HG03457 (cell line): Measurements from ENCODE around the gene CTSA.
"Not testable (repeated sequence)": the region's sequence is repeated elsewhere in the genome, so short reads cannot be mapped to it uniquely, and the experiment has no call there.

Experiments used
- ATAC-seq: cut with Tn5 transposase; IDR thresholded peaks from one replicate; pipeline ENCODE4 v1.9.1; 2021; ENCODE audit warnings: moderate number of reproducible peaks; ENCODE audit not compliant: unreplicated experiment

Gene CTSA

DNA sequence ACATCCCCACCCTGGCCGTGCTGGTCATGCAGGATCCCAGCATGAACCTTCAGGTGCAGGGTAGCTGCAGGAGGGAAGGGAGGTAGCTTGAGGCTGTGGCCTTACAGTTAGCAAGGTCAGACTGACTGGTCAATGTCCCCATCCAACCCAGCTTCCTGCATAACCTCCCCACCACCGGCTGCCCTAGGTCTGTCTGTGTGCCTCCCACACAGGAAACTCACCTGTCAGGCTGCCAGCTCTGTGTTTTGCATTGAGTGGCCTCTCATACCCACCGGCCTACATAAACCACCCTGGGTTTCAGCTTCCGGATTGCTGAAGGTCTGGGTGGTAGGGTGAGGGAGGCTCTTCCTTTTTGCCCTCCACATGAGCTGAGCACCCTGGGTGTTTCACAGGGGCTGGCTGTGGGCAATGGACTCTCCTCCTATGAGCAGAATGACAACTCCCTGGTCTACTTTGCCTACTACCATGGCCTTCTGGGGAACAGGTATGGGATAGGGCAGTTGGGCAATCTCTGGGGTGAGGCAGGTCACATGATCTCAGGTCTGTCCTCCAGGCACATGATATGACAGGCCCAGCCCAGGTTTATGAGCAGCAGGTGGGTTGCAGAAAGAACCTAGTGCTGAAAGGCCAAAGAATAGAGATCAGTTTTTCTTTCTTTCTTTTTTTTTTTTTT is 1.8 kb downstream of the CTSA start:
- no peak for ATAC-seq

DNA sequence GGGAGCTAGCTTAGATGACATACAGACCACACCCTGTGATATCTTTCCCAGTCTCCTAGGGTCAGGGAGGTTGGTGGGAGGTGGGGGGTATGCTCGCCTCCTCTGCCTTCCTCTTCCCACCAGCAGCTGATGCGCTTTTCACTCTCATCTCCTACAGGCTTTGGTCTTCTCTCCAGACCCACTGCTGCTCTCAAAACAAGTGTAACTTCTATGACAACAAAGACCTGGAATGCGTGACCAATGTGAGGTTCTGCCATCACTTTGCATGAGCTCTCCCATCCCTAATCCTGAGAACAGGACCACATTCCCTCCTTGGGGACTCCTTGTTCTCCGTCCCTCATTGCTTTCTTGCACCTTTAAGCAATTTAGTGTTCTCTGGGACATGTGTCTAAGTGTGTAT is 2.7 kb downstream of the CTSA start:
- ATAC-seq: no peak

DNA sequence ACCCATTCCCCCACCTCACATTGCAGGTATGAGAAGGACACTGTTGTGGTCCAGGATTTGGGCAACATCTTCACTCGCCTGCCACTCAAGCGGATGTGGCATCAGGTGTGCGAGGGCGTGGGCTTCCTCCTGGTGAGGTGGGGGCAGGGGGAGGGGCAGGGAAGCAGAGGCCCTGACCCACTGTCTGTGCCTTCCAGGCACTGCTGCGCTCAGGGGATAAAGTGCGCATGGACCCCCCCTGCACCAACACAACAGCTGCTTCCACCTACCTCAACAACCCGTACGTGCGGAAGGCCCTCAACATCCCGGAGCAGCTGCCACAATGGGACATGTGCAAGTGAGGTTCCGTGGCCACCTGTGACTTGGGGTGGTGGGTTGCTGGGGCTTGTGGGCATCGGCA is 3.7 kb downstream of the CTSA start:
- ATAC-seq: no peak

- ATAC-seq: no peak
Measured at GRCh38 chr20:45896641-45897161, 5.6 kb downstream of the CTSA start.

- no peak for ATAC-seq
Measured at GRCh38 chr20:45897289-45897688, 6.2 kb downstream of the CTSA start.

DNA sequence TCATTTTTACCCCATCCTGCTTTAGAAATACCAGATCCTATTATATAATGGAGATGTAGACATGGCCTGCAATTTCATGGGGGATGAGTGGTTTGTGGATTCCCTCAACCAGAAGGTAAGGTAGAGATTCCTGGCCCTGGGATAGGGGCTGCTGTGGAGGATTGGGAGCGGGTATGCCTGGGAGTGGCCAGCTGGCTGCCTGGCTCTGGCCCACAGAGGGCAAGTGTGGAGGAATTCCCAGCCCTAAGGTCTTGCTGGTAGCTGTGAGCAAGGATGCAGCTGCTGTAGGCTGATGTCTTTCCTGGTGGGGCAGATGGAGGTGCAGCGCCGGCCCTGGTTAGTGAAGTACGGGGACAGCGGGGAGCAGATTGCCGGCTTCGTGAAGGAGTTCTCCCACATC is 6.6 kb downstream of the CTSA start:
- ATAC-seq: no peak

DNA sequence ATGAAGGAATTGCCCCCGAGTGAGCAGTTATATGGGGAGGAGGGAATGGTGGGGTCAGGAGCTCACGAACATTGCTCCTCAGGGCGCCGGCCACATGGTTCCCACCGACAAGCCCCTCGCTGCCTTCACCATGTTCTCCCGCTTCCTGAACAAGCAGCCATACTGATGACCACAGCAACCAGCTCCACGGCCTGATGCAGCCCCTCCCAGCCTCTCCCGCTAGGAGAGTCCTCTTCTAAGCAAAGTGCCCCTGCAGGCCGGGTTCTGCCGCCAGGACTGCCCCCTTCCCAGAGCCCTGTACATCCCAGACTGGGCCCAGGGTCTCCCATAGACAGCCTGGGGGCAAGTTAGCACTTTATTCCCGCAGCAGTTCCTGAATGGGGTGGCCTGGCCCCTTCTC is 7.2 kb downstream of the CTSA start:
- no peak for ATAC-seq

- no peak for ATAC-seq
Measured at GRCh38 chr20:45899046-45899835, 8.1 kb downstream of the CTSA start.

DNA sequence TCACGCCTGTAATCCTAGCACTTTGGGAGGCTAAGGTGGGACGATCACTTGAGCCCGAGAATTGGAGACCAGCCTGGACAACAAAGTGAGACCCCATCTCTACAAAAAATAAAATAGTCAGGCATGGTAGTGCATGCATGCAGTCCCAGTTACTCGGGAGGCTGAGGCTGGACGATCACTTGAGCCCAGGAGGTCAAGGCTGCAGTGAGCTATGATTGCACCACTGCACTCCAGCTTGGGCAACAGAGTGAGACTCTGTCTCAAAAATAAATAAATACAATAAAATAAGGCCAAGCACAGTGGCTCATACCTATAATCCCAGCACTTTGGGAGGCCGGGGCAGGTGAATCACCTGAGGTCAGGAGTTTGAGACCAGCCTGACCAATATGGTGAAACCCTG is 10.2 kb downstream of the CTSA start:
- ATAC-seq: not testable (repeated sequence)

DNA sequence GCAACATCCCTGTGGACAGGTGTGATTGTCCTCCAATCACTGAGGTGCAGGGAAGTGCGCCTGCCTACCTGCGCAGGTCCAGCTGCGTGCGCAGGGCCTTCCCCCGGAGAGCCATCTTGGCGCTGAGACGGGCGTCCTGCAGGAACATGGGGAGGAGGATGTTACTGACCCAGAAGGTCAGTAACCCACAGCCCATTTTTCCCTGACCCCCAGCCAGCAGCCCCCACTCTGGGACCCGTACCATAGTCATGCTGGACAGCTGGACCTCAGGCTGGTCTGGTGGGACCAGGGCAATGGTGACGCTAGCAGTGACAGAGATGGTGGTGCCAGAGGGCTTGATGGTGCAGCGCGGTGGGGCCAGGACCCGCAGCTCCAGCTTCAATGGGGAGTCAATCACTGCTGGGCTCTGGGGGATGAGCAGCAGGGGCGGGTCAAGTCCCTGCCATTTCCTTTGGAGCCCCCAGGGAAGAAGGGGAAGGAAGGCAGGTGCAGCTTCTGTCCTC is 11.1 kb downstream of the CTSA start:
- no peak for ATAC-seq

DNA sequence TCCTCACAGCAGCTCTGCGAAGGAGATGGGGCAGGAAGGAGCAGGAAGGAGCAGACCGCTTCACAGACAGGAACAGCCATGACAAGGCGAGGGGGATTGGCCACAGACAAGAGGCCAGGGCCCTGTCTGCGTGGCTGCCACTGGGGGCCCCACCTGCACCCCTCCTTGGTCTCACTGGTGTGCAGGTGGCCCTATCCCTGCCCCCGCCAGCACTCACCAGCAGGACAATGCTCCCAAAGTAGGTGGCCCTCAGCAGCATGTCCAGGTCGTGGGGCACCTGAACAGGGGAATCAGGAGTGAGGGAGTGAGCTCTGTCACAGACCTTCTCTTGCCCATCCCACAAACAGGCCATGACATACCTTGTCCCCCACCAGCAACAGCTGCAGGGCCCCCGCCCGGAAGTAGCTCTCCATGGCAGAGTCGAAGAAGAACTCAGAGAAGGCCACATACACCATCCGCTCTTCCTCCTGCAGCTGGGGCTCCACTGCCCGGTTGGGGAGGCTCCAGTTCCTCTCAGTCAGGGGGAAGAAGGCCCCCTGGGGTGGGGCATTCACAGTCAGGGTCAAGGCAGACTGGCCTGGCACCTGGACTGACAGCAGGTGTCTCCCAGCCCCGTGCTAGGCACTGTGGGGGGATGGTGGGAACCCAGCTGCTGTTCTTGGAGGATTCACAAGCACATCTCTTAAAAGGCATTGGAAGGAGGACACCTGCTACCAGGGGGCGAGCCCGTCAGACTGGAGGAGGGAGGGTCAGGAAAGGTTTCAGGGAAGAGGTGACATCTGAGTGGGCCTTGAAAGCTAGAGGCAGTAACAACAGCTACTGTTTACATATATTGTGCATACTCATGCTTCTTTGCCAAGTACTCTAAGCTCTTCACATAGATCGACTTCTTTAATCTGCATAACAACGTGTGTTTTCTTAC is 13.7 kb downstream of the CTSA start:
- ATAC-seq: no peak

- ATAC-seq: no peak
Measured at GRCh38 chr20:45905505-45906079, 14.5 kb downstream of the CTSA start.

DNA sequence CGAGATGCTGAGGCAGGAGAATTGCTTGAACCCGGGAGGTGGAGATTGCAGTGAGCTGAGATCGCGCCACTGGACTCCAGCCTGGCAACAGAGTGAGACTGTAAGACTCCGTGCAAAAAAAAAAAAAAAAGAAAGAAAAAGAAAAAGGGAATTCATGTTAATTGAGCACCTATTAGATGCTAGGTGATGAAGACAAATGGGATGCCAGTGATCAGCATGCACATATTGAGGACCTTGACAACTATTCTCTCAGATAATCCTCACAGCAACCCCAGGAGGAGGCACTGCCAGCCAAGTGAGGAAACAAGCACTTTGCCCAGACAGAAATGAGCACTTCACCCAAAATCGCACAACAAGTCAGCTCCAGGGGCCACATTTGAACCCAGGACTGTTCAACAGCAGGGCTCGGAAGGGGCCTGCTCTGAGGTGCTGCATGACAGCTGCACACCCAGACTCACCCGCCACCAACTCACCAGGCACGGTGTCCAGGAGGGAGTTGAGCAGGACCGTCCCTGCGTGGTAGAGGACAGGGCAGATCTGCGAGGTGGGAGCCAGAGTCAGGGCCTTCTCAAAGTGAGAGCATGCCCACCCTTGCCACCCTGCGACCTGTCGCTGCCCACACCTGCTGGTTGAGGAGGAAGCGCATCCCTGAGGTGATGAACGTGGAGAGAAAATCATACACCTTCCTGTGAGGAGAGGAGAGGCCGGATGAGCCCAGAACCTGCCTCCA is 16.2 kb downstream of the CTSA start:
- ATAC-seq: no peak

DNA sequence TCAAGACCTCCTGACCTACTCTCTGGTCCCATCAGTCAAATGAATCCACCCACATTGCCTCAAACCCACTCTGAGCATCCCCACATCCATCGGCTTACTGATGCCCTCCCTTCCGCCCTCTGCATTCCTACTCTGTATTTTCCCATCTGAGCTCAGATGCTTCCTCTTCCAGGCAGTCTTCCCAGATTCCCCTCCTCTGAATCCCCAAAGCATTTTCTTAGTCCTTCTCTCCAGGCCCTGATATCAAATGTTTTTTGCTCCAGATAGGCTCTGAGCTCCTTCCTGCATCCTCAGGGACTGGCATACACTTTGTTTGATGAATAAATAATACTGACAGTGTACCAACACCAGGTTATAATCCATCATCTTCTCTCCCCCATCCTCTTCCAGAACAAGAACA is 16.9 kb downstream of the CTSA start:
- ATAC-seq: no peak

- ATAC-seq: no peak
Measured at GRCh38 chr20:45909336-45909808, 18.2 kb downstream of the CTSA start.

- ATAC-seq: no peak
Measured at GRCh38 chr20:45909817-45910669, 18.9 kb downstream of the CTSA start.

DNA sequence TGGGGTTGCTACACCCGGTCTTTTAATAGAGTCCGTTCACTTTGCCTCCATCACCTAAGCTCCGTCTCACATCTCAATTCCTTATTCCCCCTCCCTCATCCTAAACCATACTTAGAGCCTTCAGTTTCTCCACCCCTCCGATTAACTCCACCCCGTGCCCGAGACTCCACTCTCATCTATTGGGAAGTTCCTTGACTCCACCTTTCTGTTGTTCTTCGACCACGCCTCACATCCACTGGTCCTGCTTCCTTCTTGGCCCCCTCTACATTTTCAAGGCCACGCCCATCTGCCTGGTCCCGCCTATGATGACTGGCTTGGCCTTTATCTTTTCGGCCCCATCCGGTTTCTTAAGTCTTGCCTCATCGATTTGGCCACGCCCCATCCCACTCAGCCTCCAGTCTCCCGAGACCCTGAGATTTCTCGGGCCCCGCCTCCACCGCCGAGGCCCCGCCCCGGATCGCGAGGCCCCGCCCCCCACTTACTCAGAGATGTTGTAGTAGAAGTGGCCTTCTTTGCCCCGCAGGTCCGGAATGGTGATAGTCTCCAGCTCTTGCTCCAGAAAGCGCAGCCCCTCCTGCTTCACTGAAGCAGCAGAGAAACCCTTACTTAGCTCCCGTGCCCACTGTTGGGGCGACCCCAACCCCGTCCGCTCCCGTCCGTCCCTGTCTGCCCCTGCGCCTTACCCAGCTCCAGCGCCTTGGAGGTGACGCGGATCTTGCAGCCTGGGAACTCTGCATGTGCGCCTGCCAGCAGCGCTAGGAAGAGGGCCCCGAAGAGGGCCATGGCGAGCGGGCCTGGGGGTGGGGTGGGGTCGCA is 19.7 kb downstream of the CTSA start:
- peak; percentile 72 for ATAC-seq
